GM13977 (cell line): ENCODE data around the gene RBM17.

Experiments
- DNase-seq: peaks from one replicate; pipeline ENCODE4 v3.0.0; 2012; ENCODE audit warnings: low spot score
- CTCF ChIP-seq: IDR thresholded peaks from 2 replicates; pipeline ENCODE4 v1.5.1; 2012; ENCODE audit warnings: mild to moderate bottlenecking, control low read depth; ENCODE audit not compliant: insufficient read depth; ENCODE audit errors: extremely low read depth, missing control alignments
- in situ Hi-C: fragments of 300-500 bp; cut with MboI; formaldehyde crosslinking; loops from one replicate; pipeline ENCODE4 v1.12.0; 2022; ENCODE audit warnings: low sequenced_read_pairs, low pct_unique_long_range_greater_than_20kb, mixed read lengths, inconsistent platforms; ENCODE audit not compliant: unreplicated experiment

RBM17 gene

GRCh38 chr10:6110136-6110535 lies 21.3 kb downstream of the RBM17 start:
- in situ Hi-C loops, result no loop called here
- DNase-seq, result no peak
- TF ChIP-seq CTCF, result no peak

- in situ Hi-C loops, result no loop called here
- no peak for DNase-seq
- no peak for TF ChIP-seq CTCF
Observed at GRCh38 chr10:6112893-6113292, 24.1 kb downstream of the RBM17 start.

GRCh38 chr10:6114299-6114698 lies 25.5 kb downstream of the RBM17 start:
- in situ Hi-C loops, result no loop called here
- TF ChIP-seq CTCF, result no peak
- no peak for DNase-seq

- no peak for DNase-seq
- in situ Hi-C loops, result no loop called here
- TF ChIP-seq CTCF, result no peak
Observed at GRCh38 chr10:6114805-6115341, 26.0 kb downstream of the RBM17 start.

- in situ Hi-C loops, result no loop called here
- no peak for TF ChIP-seq CTCF
- no peak for DNase-seq
Observed at GRCh38 chr10:6115411-6115810, 26.6 kb downstream of the RBM17 start.

- in situ Hi-C loops, result no loop called here
- no peak for DNase-seq
- TF ChIP-seq CTCF, result no peak
Observed at GRCh38 chr10:6115824-6116350, 27.1 kb downstream of the RBM17 start.
